Kidney (tissue), 14 donors: Measurements from ENCODE around the gene KCNB1. TPM values are rescaled to one million over a fixed set of nuclear protein-coding genes. Genes with fewer than 3 reads are reported as not detected.

Experiments used
- DNase-seq, 5 donors: peaks; one replicate each; pipeline ENCODE4 v3.0.0-alpha.2; 2013 to 2020
- FAIRE-seq: peaks from 2 replicates; lab custom pipeline; 2012; peaks lifted over from hg19 to GRCh38; lab: Jason Lieb, UNC
- H3K27ac ChIP-seq, 2 donors: one replicate each; pipeline ENCODE4 v1.7.0; 2013; ENCODE audit warnings: low read depth in 2 of 2, low read length in 2 of 2, inconsistent platforms in 1 of 2
- H3K27me3 ChIP-seq: one replicate; pipeline ENCODE4 v1.7.1; 2013; ENCODE audit warnings: low read length, inconsistent platforms; ENCODE audit not compliant: control insufficient read depth, insufficient read depth
- H3K36me3 ChIP-seq, 3 donors: one replicate each; pipeline versions ENCODE4 v1.7.0 to v1.7.1; 2013; ENCODE audit warnings: low read length in 3 of 3, control low read depth in 1 of 3, inconsistent platforms in 1 of 3; ENCODE audit not compliant: insufficient read depth in 3 of 3, control insufficient read depth in 2 of 3
- H3K4me1 ChIP-seq, 3 donors: one replicate each; pipeline versions ENCODE4 v1.7.0 to v1.7.1; 2013; ENCODE audit warnings: low read length in 3 of 3, inconsistent platforms in 1 of 3, low read depth in 1 of 3; ENCODE audit not compliant: control insufficient read depth in 2 of 3, insufficient read depth in 2 of 3
- H3K4me3 ChIP-seq, 3 donors: one replicate each; pipeline versions ENCODE4 v1.7.0 to v1.8.1; 2013; ENCODE audit warnings: low read length in 3 of 3, control low read depth in 1 of 3, inconsistent platforms in 1 of 3
- H3K9ac ChIP-seq, 3 donors: one replicate each; pipeline versions ENCODE4 v1.7.0 to v1.7.1; 2013; ENCODE audit warnings: low read length in 3 of 3, control low read depth in 1 of 3, inconsistent platforms in 1 of 3
- H3K9me3 ChIP-seq, 3 donors: one replicate each; pipeline versions ENCODE4 v1.7.0 to v1.7.1; 2013; ENCODE audit warnings: low read length in 3 of 3, control low read depth in 1 of 3, inconsistent platforms in 1 of 3; ENCODE audit not compliant: control insufficient read depth in 2 of 3, insufficient read depth in 1 of 3
- intact Hi-C: fragments of 100-400 bp; cut with DNase I; formaldehyde crosslinking; loops from one replicate; pipeline ENCODE4 v1.11.1; 2022
- polyA plus RNA-seq: library from polyadenylated mRNA; stranded (reverse); fragments of 350-450 nt; fragmentation: Illumina TruSeq; extraction: RNeasy Lipid Tissue Mini Kit (QIAGEN cat#74804); gene quantifications from one replicate; pipeline ENCODE4 v1.2.3, GENCODE V29; 2014; ENCODE audit warnings: low read depth, low replicate concordance; ENCODE audit not compliant: insufficient read depth
- total RNA-seq: library from RNA; stranded (reverse); fragmentation: NEBNext Ultra II Directional; extraction: Animal tissue kit (Norgen Biotek cat#: 25700); gene quantifications from one replicate; pipeline ENCODE4 v1.2.1, GENCODE V29; 2021
- TF ChIP-seq, protein P1 (sequence below): IDR thresholded peaks from 3 replicates; pipeline ENCODE4 v1.5.1; 2012; ENCODE audit warnings: mild to moderate bottlenecking, moderate library complexity, borderline replicate concordance; ENCODE audit not compliant: insufficient read depth; ENCODE audit errors: extremely low read depth
- donor health status: control.
- donor health status: control.
- donor health status: control.
- donor health status: control.
- donor health status: control.
- donor health status: DM: yes; HTN: yes; CAD: no.
- donor health status: Normal renal cell carcinoma (clear cell type).

Gene KCNB1
- total and polyA plus RNA-seq, 2 donors from 2014 or later: 0.26 to 1.2 TPM

- TF ChIP-seq, protein P1, sequence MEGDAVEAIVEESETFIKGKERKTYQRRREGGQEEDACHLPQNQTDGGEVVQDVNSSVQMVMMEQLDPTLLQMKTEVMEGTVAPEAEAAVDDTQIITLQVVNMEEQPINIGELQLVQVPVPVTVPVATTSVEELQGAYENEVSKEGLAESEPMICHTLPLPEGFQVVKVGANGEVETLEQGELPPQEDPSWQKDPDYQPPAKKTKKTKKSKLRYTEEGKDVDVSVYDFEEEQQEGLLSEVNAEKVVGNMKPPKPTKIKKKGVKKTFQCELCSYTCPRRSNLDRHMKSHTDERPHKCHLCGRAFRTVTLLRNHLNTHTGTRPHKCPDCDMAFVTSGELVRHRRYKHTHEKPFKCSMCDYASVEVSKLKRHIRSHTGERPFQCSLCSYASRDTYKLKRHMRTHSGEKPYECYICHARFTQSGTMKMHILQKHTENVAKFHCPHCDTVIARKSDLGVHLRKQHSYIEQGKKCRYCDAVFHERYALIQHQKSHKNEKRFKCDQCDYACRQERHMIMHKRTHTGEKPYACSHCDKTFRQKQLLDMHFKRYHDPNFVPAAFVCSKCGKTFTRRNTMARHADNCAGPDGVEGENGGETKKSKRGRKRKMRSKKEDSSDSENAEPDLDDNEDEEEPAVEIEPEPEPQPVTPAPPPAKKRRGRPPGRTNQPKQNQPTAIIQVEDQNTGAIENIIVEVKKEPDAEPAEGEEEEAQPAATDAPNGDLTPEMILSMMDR: no peak
These were observed 13.6 kb upstream of the KCNB1 start for GRCh38 chr20:49496043-49496442.

DNA sequence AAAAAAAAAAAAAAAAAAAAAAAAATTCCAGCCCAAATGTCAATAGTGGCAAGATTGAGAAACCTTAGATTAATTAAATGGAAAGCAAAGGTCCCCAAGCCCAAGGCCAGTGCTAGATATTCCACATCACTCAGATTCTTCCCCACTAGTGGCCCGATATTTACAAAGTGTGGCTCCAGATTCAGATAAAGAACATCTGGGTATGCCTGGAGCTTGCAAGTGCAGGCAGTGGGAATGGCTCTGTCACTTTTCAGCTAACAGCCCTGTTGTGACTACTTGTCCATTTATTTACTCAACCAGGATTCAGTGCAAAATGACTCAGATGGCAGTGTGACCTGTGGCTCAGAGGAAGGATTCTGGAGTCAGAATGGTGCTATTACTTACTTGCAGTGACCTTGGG lies 8.2 kb upstream of the KCNB1 start:
- FAIRE-seq (no peak), DNase-seq (no peak)
- TF ChIP-seq, protein P1: no peak
- no peaks in the 10 kb centered on the region for H3K36me3 ChIP-seq
- intact Hi-C loops: no loop called here
- no peaks in the 10 kb centered on the region for H3K4me1 ChIP-seq
- no peak overlapping the region for H3K27ac ChIP-seq
- no peak overlapping the region for H3K9ac ChIP-seq
- H3K9me3 ChIP-seq: no peaks in the 10 kb centered on the region
- H3K27me3 ChIP-seq: no peaks in the 10 kb centered on the region
- H3K4me3 ChIP-seq: no peak overlapping the region

More at GRCh38 chr20:49496043-49496442, 13.6 kb upstream of the KCNB1 start:
- Histone ChIP-seq H3K27me3 (no peaks in the 10 kb centered on the region), H3K9ac (no peak overlapping the region), H3K4me3 (no peak overlapping the region), H3K27ac (no peak overlapping the region), H3K36me3 (no peaks in the 10 kb centered on the region), H3K9me3 (no peaks in the 10 kb centered on the region), H3K4me1 (no peaks in the 10 kb centered on the region)
- FAIRE-seq (no peak), DNase-seq (no peak)
- intact Hi-C loops: no loop called here

- TF ChIP-seq, protein P1: no peak
- Histone ChIP-seq H3K9ac (no peak overlapping the region), H3K4me1 (no peaks in the 10 kb centered on the region), H3K36me3 (no peaks in the 10 kb centered on the region), H3K4me3 (no peak overlapping the region), H3K27me3 (no peaks in the 10 kb centered on the region), H3K9me3 (no peaks in the 10 kb centered on the region), H3K27ac (no peak overlapping the region)
- FAIRE-seq (no peak), DNase-seq (no peak)
- intact Hi-C loops: no loop called here
These were observed 7.2 kb upstream of the KCNB1 start for GRCh38 chr20:49489688-49490087.

- Histone ChIP-seq H3K9me3 (no peaks in the 10 kb centered on the region), H3K27ac (no peak overlapping the region), H3K27me3 (no peaks in the 10 kb centered on the region), H3K4me3 (no peak overlapping the region), H3K9ac (no peak overlapping the region), H3K4me1 (peaks cover 0 to 3% (median 0%) of the 10 kb centered on the region in 3 donors), H3K36me3 (no peaks in the 10 kb centered on the region)
- FAIRE-seq (no peak), DNase-seq (no peak)
- intact Hi-C loops: no loop called here
- TF ChIP-seq, protein P1: no peak
These were observed 3.6 kb upstream of the KCNB1 start for GRCh38 chr20:49486064-49486463.
